ENCODE measurements around the gene POU3F2. TPM values are rescaled to one million over a fixed set of nuclear protein-coding genes. Genes with fewer than 3 reads are reported as not detected.

Gene POU3F2
- total RNA-seq, 4 donors from 2014 or later, result not detected

GRCh38 chr6:98836025-98836961, 1.9 kb downstream of the POU3F2 start:
- Histone ChIP-seq H3K4me1 (peaks cover 45 to 52% (median 49%) of the 10 kb centered on the region in 4 donors), H3K27me3 (peaks cover 3 to 97% (median 84%) of the 10 kb centered on the region in 4 donors), H3K36me3 (no peaks in the 10 kb centered on the region), H3K4me3 (peak overlapping the region; percentile 57 to 69 (median 60)), H3K27ac (replicated peaks in 1 of 4) (no peak overlapping the region), H3K9me3 (no peaks in the 10 kb centered on the region)
- intact Hi-C loops (cut with DNase I), result no loop called here
- WGBS, result 6% methylated on average over 23 of the region's 23 CpGs
- no peak for TF ChIP-seq POLR2AphosphoS5 (IDR thresholded peaks at IDR 0.05)
- no peak for TF ChIP-seq CTCF (IDR thresholded peaks at IDR 0.05)
- TF ChIP-seq POLR2A (IDR thresholded peaks at IDR 0.05; ENCODE audit: low read depth), result no peak
- no peak for TF ChIP-seq EP300 (IDR thresholded peaks at IDR 0.05)
- DNase-seq (ENCODE audit: extremely low spot score), result no peak

- Histone ChIP-seq H3K27me3 (peaks cover 3 to 97% (median 84%) of the 10 kb centered on the region in 4 donors), H3K27ac (replicated peaks in 1 of 4) (no peak overlapping the region), H3K9me3 (no peaks in the 10 kb centered on the region), H3K4me3 (no peak overlapping the region), H3K4me1 (peaks cover 36 to 43% (median 40%) of the 10 kb centered on the region in 4 donors), H3K36me3 (no peaks in the 10 kb centered on the region)
- WGBS, result 29% methylated on average over 9 of the region's 9 CpGs
- no peak for TF ChIP-seq POLR2A (IDR thresholded peaks at IDR 0.05; ENCODE audit: low read depth)
- no peak for TF ChIP-seq CTCF (IDR thresholded peaks at IDR 0.05)
- no peak for TF ChIP-seq POLR2AphosphoS5 (IDR thresholded peaks at IDR 0.05)
- no peak for TF ChIP-seq EP300 (IDR thresholded peaks at IDR 0.05)
- intact Hi-C loops (cut with DNase I), result no loop called here
- no peak for DNase-seq (ENCODE audit: extremely low spot score)
Observed at GRCh38 chr6:98836962-98837944, 2.9 kb downstream of the POU3F2 start.

GRCh38 chr6:98838032-98838431, 3.7 kb downstream of the POU3F2 start:
- Histone ChIP-seq H3K27ac (replicated peaks in 1 of 4) (no peak overlapping the region), H3K9me3 (no peaks in the 10 kb centered on the region), H3K4me1 (peaks cover 28 to 41% (median 36%) of the 10 kb centered on the region in 4 donors), H3K36me3 (no peaks in the 10 kb centered on the region), H3K4me3 (no peak overlapping the region), H3K27me3 (peaks cover 3 to 97% (median 84%) of the 10 kb centered on the region in 4 donors)
- intact Hi-C loops (cut with DNase I), result no loop called here
- 32% methylated on average over 4 of the region's 4 CpGs for WGBS
- DNase-seq (ENCODE audit: extremely low spot score), result no peak
- no peak for TF ChIP-seq POLR2AphosphoS5 (IDR thresholded peaks at IDR 0.05)
- TF ChIP-seq EP300 (IDR thresholded peaks at IDR 0.05), result no peak
- TF ChIP-seq POLR2A (IDR thresholded peaks at IDR 0.05; ENCODE audit: low read depth), result no peak
- TF ChIP-seq CTCF (IDR thresholded peaks at IDR 0.05), result no peak

GRCh38 chr6:98838975-98839374, 4.6 kb downstream of the POU3F2 start:
- Histone ChIP-seq H3K9me3 (no peaks in the 10 kb centered on the region), H3K27me3 (peaks cover 3 to 100% (median 87%) of the 10 kb centered on the region in 4 donors), H3K4me1 (peaks cover 21 to 41% (median 34%) of the 10 kb centered on the region in 4 donors), H3K4me3 (no peak overlapping the region), H3K36me3 (no peaks in the 10 kb centered on the region), H3K27ac (replicated peaks in 1 of 4) (no peak overlapping the region)
- intact Hi-C loops (cut with DNase I), result no loop called here
- 32% methylated on average over 1 of the region's 1 CpG for WGBS
- DNase-seq (ENCODE audit: extremely low spot score), result no peak
- TF ChIP-seq CTCF (IDR thresholded peaks at IDR 0.05) (no peak), EP300 (IDR thresholded peaks at IDR 0.05) (no peak), POLR2AphosphoS5 (IDR thresholded peaks at IDR 0.05) (no peak), POLR2A (IDR thresholded peaks at IDR 0.05; ENCODE audit: low read depth) (no peak)
